ENCODE results near the gene PLPPR2. TPM values are rescaled to one million over a fixed set of nuclear protein-coding genes. Genes with fewer than 3 reads are reported as not detected.

PLPPR2 gene
- total and polyA plus RNA-seq, 2 of the 4 experiments (the other 2 are of a cell fraction), result 3.9 to 45.2 TPM

- ChIA-PET CTCF (no interaction called here), POLR2A (ENCODE audit: unreplicated experiment) (no interaction called here)
- H4K91ac ChIP-seq (ENCODE audit: insufficient read depth, low read depth, low read length), result peak overlapping the region; percentile 4; the same call in 1 of the 2 replicates
- intact Hi-C loops (cut with micrococcal nuclease), result no loop called here
- H3K18ac ChIP-seq (ENCODE audit: low read depth, low read length), result no peak overlapping the region
- H3K56ac ChIP-seq (ENCODE audit: extremely low read depth, insufficient read depth, low read length), result no peak overlapping the region
- no peak for ATAC-seq (ENCODE audit: low read depth)
- TF ChIP-seq MAFK (IDR thresholded peaks at IDR 0.05; ENCODE audit: low read depth, low read length) (no peak), FOS (IDR thresholded peaks at IDR 0.05; ENCODE audit: low read depth, low read length) (no peak), CTCF (conservative IDR thresholded peaks at IDR 0.05; ENCODE audit: low read depth, low read length) (no peak), CEBPB (IDR thresholded peaks at IDR 0.05; ENCODE audit: low read depth, low read length) (no peak), NFE2L2 (IDR thresholded peaks at IDR 0.05; ENCODE audit: low read depth, low read length) (no peak)
- H3K4me1 ChIP-seq (ENCODE audit: control insufficient read depth, insufficient read depth, low read length), result peaks cover 8% of the 10 kb centered on the region
- H3K79me1 ChIP-seq (ENCODE audit: low read depth in 1 of 2, low read length in 2 of 2), result peaks cover 13 to 23% of the 10 kb centered on the region in 2 experiments
- no peaks in the 10 kb centered on the region for H3K27me3 ChIP-seq (ENCODE audit: control insufficient read depth, insufficient read depth, low read length)
- peak overlapping the region; percentile 67 for H3K23ac ChIP-seq (ENCODE audit: low read depth, low read length)
- 81% methylated on average over 5 of the region's 6 CpGs; no CpG with 5 or more reads in 1 of the 2 experiments for WGBS, 2 experiments (ENCODE audit: extremely low coverage in 2 of 2, insufficient read length in 1 of 2)
- no TSS peak for BruUV-seq (replicated peaks)
- peak overlapping the region; percentile 85 for H3K4me3 ChIP-seq (ENCODE audit: insufficient read depth, low read depth, low read length)
- dilution Hi-C loops (cut with HindIII; ENCODE audit: low sequenced_read_pairs, unreplicated experiment), result no loop called here
- H3K14ac ChIP-seq (replicated peaks; ENCODE audit: low read depth, low read length), result peak overlapping the region; percentile 92
- H2AK9ac ChIP-seq (replicated peaks; ENCODE audit: low read depth, low read length, poor library complexity), result peak overlapping the region; percentile 98
- peak overlapping the region; percentile 98 for H2AFZ ChIP-seq (replicated peaks; ENCODE audit: low read length, poor library complexity)
- H4K8ac ChIP-seq (ENCODE audit: low read depth in 2 of 2, low read length in 2 of 2), result 0 out of 4 replicates have a peak overlapping the region, but pooled peaks of 1 of the 2 experiments have one; percentile 81
- H3K4me2 ChIP-seq (ENCODE audit: low read depth, low read length), result peak overlapping the region; percentile 95
- peak overlapping the region; percentile 79 for H2AK5ac ChIP-seq (ENCODE audit: low read depth, low read length)
- H3K9me1 ChIP-seq (ENCODE audit: insufficient read depth, low read length), result peaks cover 16% of the 10 kb centered on the region
- H3K9ac ChIP-seq (ENCODE audit: low read depth, low read length), result peak overlapping the region; percentile 88
- peaks cover 16% of the 10 kb centered on the region for H4K20me1 ChIP-seq (ENCODE audit: insufficient read depth, low read length)
- no peak for DNase-seq
- no peak overlapping the region; the same call in 1 of the 2 replicates for H2BK120ac ChIP-seq (ENCODE audit: low read depth, low read length)
- H3K9me3 ChIP-seq (ENCODE audit: control insufficient read depth, insufficient read depth, low read length), result no peaks in the 10 kb centered on the region
- H3K36me3 ChIP-seq (ENCODE audit: control insufficient read depth, insufficient read depth, low read length), result peaks cover 11% of the 10 kb centered on the region; the same call in 1 of the 2 replicates
- H4K5ac ChIP-seq (ENCODE audit: low read depth, low read length), result peak overlapping the region; percentile 11; the same call in 1 of the 2 replicates
- H2BK20ac ChIP-seq (ENCODE audit: low read depth, low read length), result no peak overlapping the region
- no peak overlapping the region; the same call in 1 of the 2 replicates for H3K27ac ChIP-seq (ENCODE audit: insufficient read depth, low read length)
- peak overlapping the region; percentile 73 for H3K4ac ChIP-seq (ENCODE audit: low read depth, low read length)
- H2BK15ac ChIP-seq (ENCODE audit: low read depth, low read length), result 0 out of 3 replicates have a peak overlapping the region, but pooled peaks have one; percentile 0
- H2BK5ac ChIP-seq (ENCODE audit: low read depth, low read length, poor library complexity, severe bottlenecking), result no peak overlapping the region
- in situ Hi-C loops (cut with MboI; ENCODE audit: low sequenced_read_pairs), result no loop called here
These were observed 804 bp downstream of the PLPPR2 start for GRCh38 chr19:11356074-11356397.
